ENCODE results near the gene CORO2B.

DNA sequence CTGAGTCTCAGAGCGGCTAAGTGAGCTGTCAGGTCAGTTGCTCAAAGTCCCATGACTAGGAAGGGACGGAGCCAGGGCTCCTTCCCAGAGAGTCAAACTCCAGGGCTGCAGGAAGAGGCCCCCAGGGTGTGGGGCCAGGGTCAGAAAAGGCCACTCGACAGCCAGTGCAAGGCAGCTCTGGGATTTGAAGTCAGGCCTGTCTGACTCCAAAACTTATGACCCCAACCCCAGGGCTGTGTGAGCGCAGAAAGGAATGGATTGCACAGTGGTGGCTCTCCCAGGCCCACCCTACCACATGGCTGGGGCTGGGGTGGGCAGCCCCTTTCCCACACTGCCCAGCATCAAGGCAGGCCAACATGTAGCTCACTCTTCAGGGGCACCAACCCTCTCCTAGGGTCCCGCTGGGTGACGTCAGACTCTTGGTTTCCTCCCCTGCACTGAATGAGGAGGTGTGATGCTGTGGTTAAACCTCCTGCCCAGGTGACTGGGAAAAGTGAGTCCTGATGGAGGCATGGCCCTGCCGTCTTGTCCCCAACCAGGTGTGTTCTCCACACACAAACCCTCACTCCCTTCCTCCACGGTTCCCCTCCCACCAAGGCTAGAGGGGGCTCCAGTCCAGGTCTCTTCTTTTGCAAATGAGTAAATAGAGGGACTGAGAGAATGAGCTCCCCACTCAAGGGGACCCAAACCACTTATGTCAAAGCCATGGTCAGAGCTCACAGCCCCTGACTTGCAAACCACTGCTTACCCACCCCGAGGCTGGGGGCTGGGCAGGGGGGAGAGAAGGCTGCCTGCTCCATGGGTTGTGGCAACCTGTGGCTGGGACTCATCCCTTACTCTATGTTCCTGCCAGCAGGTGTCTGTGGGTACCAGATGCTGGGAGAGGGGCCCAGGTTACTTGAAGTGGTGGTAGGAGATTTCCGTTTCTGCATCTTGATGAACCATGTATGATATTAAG lies 23.8 kb upstream of the CORO2B start:
- TF ChIP-seq, protein P1, sequence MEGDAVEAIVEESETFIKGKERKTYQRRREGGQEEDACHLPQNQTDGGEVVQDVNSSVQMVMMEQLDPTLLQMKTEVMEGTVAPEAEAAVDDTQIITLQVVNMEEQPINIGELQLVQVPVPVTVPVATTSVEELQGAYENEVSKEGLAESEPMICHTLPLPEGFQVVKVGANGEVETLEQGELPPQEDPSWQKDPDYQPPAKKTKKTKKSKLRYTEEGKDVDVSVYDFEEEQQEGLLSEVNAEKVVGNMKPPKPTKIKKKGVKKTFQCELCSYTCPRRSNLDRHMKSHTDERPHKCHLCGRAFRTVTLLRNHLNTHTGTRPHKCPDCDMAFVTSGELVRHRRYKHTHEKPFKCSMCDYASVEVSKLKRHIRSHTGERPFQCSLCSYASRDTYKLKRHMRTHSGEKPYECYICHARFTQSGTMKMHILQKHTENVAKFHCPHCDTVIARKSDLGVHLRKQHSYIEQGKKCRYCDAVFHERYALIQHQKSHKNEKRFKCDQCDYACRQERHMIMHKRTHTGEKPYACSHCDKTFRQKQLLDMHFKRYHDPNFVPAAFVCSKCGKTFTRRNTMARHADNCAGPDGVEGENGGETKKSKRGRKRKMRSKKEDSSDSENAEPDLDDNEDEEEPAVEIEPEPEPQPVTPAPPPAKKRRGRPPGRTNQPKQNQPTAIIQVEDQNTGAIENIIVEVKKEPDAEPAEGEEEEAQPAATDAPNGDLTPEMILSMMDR (conservative IDR thresholded peaks at IDR 0.05; ENCODE audit: low read depth in 2 of 2) = no peak
- TF ChIP-seq POLR2AphosphoS5 (IDR thresholded peaks at IDR 0.05; ENCODE audit: low read depth) (no peak), EZH2 (IDR thresholded peaks at IDR 0.05; ENCODE audit: low read depth, unreplicated experiment) (no peak), EZH2phosphoT487 (IDR thresholded peaks at IDR 0.05; ENCODE audit: unreplicated experiment) (no peak), CREB1 (CRISPR knock-in tag; IDR thresholded peaks at IDR 0.05; ENCODE audit: low read depth) (no peak)
- TF ChIP-seq, protein P2, sequence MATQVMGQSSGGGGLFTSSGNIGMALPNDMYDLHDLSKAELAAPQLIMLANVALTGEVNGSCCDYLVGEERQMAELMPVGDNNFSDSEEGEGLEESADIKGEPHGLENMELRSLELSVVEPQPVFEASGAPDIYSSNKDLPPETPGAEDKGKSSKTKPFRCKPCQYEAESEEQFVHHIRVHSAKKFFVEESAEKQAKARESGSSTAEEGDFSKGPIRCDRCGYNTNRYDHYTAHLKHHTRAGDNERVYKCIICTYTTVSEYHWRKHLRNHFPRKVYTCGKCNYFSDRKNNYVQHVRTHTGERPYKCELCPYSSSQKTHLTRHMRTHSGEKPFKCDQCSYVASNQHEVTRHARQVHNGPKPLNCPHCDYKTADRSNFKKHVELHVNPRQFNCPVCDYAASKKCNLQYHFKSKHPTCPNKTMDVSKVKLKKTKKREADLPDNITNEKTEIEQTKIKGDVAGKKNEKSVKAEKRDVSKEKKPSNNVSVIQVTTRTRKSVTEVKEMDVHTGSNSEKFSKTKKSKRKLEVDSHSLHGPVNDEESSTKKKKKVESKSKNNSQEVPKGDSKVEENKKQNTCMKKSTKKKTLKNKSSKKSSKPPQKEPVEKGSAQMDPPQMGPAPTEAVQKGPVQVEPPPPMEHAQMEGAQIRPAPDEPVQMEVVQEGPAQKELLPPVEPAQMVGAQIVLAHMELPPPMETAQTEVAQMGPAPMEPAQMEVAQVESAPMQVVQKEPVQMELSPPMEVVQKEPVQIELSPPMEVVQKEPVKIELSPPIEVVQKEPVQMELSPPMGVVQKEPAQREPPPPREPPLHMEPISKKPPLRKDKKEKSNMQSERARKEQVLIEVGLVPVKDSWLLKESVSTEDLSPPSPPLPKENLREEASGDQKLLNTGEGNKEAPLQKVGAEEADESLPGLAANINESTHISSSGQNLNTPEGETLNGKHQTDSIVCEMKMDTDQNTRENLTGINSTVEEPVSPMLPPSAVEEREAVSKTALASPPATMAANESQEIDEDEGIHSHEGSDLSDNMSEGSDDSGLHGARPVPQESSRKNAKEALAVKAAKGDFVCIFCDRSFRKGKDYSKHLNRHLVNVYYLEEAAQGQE (IDR thresholded peaks at IDR 0.05; ENCODE audit: unreplicated experiment) = no peak

All from GM23338 (cell line).